Activated T-helper 1 cell treated with anti-CD3 and anti-CD28 coated beads, Interleukin-12 subunit alpha, Interleukin-12 subunit beta, Interleukin-2, Interleukin-4 antibody, amounts not matched to agents 30 ng/mL and 10 ng/mL and 1 ng/mL, durations not matched to agents 14 hours and 24 hours and 36 hours (primary cell): ENCODE data around the gene ARSA. TPM values are rescaled to one million over a fixed set of nuclear protein-coding genes. Genes with fewer than 3 reads are reported as not detected.

Experiments used
- DNase-seq: peaks from one replicate; pipeline ENCODE4 v3.0.0; 2021; ENCODE audit warnings: low spot score
- H3K27ac Mint-ChIP-seq: one replicate; pipeline ENCODE4 v1.8.0; 2021; ENCODE audit warnings: mild to moderate bottlenecking, mixed read lengths
- H3K27me3 Mint-ChIP-seq: one replicate; pipeline ENCODE4 v1.8.0; 2022; ENCODE audit warnings: mild to moderate bottlenecking, moderate library complexity, mixed read lengths; ENCODE audit not compliant: insufficient read depth
- H3K36me3 Mint-ChIP-seq: one replicate; pipeline ENCODE4 v1.8.0; 2021; ENCODE audit warnings: low read depth, mixed read lengths
- H3K4me1 Mint-ChIP-seq: one replicate; pipeline ENCODE4 v1.8.0; 2021; ENCODE audit warnings: low read depth, mixed read lengths
- H3K4me3 Mint-ChIP-seq: one replicate; pipeline ENCODE4 v1.8.0; 2021; ENCODE audit warnings: mild to moderate bottlenecking, moderate library complexity, mixed read lengths
- H3K9me3 Mint-ChIP-seq: one replicate; pipeline ENCODE4 v1.8.0; 2021; ENCODE audit warnings: mixed read lengths
- intact Hi-C: fragments of 100-400 bp; cut with micrococcal nuclease; formaldehyde crosslinking; loops from one replicate; pipeline ENCODE4 v1.15.1; 2024
- total RNA-seq: library from RNA; stranded (reverse); gene quantifications from 2 replicates; pipeline ENCODE4 v1.2.3, GENCODE V29; 2022

Gene ARSA
- total RNA-seq, 1 donor from 2014 or later, result 27.3 TPM

- Mint-ChIP-seq H3K27ac (no peak overlapping the region), H3K4me3 (peak overlapping the region; percentile 52), H3K27me3 (peaks cover 43% of the 10 kb centered on the region), H3K9me3 (no peaks in the 10 kb centered on the region), H3K36me3 (peaks cover 4% of the 10 kb centered on the region), H3K4me1 (no peaks in the 10 kb centered on the region)
- no peak for DNase-seq
- intact Hi-C loops, result no loop called here
These were observed 25.6 kb downstream of the ARSA start for GRCh38 chr22:50602338-50602700.

- Mint-ChIP-seq H3K27me3 (peaks cover 40% of the 10 kb centered on the region), H3K27ac (no peak overlapping the region), H3K4me3 (peak overlapping the region; percentile 52), H3K36me3 (peaks cover 4% of the 10 kb centered on the region), H3K9me3 (no peaks in the 10 kb centered on the region), H3K4me1 (no peaks in the 10 kb centered on the region)
- intact Hi-C loops, result no loop called here
- DNase-seq, result no peak
These were observed 26.1 kb downstream of the ARSA start for GRCh38 chr22:50601669-50602337.

- no peaks in the 10 kb centered on the region for H3K9me3 Mint-ChIP-seq
- H3K36me3 Mint-ChIP-seq, result peaks cover 4% of the 10 kb centered on the region
- H3K27ac Mint-ChIP-seq, result no peak overlapping the region
- no peak for DNase-seq
- H3K27me3 Mint-ChIP-seq, result peaks cover 36% of the 10 kb centered on the region
- intact Hi-C loops, result no loop called here
- H3K4me1 Mint-ChIP-seq, result no peaks in the 10 kb centered on the region
- H3K4me3 Mint-ChIP-seq, result peak overlapping the region; percentile 52
These were observed 26.8 kb downstream of the ARSA start for GRCh38 chr22:50600967-50601668.

DNA sequence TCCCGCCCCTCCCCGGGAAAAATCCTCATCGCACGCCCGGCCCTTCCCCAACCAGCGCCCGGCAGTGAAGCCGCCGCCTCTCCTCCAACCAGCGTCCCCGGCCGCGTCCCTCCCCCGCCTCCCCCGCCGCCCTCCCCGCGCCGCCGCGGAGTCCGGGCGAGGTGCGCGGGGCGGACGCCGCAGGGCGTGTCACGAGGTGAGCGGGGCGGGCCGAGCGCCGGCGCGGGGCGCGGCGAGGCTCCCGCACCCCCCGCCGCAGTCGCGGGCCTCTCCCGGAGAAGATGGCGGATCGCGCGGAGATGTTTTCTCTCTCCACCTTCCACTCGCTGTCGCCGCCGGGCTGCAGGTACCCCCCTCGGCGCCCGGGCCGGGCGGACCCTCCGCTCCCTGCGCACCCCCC lies 27.4 kb downstream of the ARSA start, which contains the start of gene MAPK8IP2:
MAPK8IP2 (plus strand) TSS at position 256 of the 400 bp plus-strand sequence; CDS start at position 282, 26 bp downstream.
- Mint-ChIP-seq H3K27me3 (peaks cover 36% of the 10 kb centered on the region), H3K9me3 (no peaks in the 10 kb centered on the region), H3K36me3 (peaks cover 4% of the 10 kb centered on the region), H3K4me1 (no peaks in the 10 kb centered on the region), H3K4me3 (peak within 1 kb of the TSS; percentile 52), H3K27ac (no peak within 1 kb of the TSS)
- DNase-seq, result no peak
- intact Hi-C loops, result no loop called here

DNA sequence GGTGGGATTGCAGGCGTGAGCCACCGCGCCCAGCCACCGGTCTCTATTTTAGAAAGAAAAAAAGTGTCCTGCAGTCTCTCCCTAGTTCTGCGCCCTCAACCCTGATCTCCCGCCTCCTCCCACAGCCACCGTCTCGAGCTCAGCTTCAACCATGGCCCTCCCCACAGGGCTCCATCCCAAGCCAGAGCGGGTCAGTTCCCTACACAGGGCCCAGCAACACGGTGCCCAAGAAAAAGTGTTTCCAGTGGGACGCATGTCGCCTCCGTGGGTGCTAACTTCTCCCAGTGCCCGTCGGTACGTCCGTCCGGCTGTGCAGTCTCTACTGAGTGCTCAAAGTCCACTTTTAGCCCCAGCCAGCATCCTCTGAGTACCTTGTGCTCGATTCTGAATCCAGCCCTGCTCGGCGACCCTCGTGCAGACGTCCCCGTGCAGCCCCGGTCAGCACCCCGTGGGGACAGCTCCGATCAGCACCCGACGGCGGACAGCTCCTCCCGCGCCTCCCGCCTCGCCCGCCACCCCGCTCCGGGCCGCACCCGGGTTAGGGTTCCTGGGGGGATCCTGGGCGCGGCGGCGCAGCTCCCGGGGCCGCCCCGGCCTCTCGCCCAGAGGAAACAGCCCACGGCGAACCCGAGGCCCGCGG lies 28.0 kb downstream of the ARSA start:
- Mint-ChIP-seq H3K9me3 (no peaks in the 10 kb centered on the region), H3K27ac (no peak overlapping the region), H3K36me3 (peaks cover 4% of the 10 kb centered on the region), H3K4me3 (peak overlapping the region; percentile 25), H3K27me3 (peaks cover 36% of the 10 kb centered on the region), H3K4me1 (no peaks in the 10 kb centered on the region)
- DNase-seq, result peak; percentile 57
- intact Hi-C loops, result no loop called here

GRCh38 chr22:50597097-50597496 lies 30.9 kb downstream of the ARSA start:
- H3K36me3 Mint-ChIP-seq, result peaks cover 4% of the 10 kb centered on the region
- DNase-seq, result no peak
- H3K4me1 Mint-ChIP-seq, result no peaks in the 10 kb centered on the region
- H3K27me3 Mint-ChIP-seq, result peaks cover 23% of the 10 kb centered on the region
- H3K27ac Mint-ChIP-seq, result no peak overlapping the region
- H3K9me3 Mint-ChIP-seq, result no peaks in the 10 kb centered on the region
- no peak overlapping the region for H3K4me3 Mint-ChIP-seq
- intact Hi-C loops, result no loop called here

DNA sequence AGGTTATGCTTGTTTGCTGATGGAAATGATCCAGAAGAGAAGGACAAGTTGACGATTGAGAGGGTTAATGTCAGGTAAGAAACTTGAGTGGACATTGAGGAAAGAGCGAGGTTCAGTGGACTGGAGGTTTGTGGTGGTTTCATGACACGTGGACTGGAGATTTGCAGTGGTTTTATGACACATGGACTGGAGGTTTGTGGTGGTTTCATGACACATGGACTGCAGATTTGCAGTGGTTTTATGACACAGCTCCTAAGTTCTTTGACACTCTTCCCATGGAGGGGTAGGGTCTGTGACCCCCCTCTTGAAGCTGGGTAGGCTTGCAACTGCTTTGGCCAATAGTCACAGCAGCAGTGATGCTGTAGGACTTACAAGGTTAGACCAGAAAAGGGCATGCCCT lies 32.8 kb downstream of the ARSA start:
- H3K9me3 Mint-ChIP-seq, result no peaks in the 10 kb centered on the region
- intact Hi-C loops, result no loop called here
- peaks cover 24% of the 10 kb centered on the region for H3K27me3 Mint-ChIP-seq
- DNase-seq, result no peak
- H3K4me1 Mint-ChIP-seq, result no peaks in the 10 kb centered on the region
- no peak overlapping the region for H3K27ac Mint-ChIP-seq
- no peak overlapping the region for H3K4me3 Mint-ChIP-seq
- peaks cover 4% of the 10 kb centered on the region for H3K36me3 Mint-ChIP-seq

GRCh38 chr22:50587407-50587806 lies 40.5 kb downstream of the ARSA start:
- Mint-ChIP-seq H3K4me1 (peaks cover 7% of the 10 kb centered on the region), H3K9me3 (no peaks in the 10 kb centered on the region), H3K36me3 (no peaks in the 10 kb centered on the region), H3K27me3 (peaks cover 12% of the 10 kb centered on the region), H3K4me3 (no peak overlapping the region), H3K27ac (no peak overlapping the region)
- DNase-seq, result no peak
- intact Hi-C loops, result no loop called here

DNA sequence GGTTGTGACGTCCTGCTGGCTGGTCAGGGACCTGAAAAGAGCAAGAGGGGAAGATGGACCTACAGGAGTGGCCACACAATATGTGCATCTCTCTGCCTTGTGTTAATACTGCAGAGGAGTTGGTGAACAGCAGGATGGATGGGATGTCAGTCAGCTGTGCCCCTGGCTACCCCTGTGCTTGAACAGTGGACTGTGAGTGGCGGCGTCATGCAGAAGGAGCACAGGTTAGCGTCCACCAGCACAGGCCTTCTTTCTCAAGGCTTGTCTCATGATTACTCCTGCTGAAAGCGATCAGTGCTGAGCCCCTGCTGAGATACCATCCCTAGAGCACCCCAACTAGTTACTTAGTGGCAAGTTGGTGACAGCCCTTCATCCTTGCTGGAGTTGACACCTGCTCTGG lies 41.5 kb downstream of the ARSA start:
- intact Hi-C loops, result no loop called here
- no peaks in the 10 kb centered on the region for H3K9me3 Mint-ChIP-seq
- no peak overlapping the region for H3K27ac Mint-ChIP-seq
- H3K4me3 Mint-ChIP-seq, result no peak overlapping the region
- H3K27me3 Mint-ChIP-seq, result peaks cover 12% of the 10 kb centered on the region
- no peaks in the 10 kb centered on the region for H3K36me3 Mint-ChIP-seq
- H3K4me1 Mint-ChIP-seq, result peaks cover 10% of the 10 kb centered on the region
- DNase-seq, result no peak

GRCh38 chr22:50585781-50586180 lies 42.2 kb downstream of the ARSA start:
- no peak for DNase-seq
- Mint-ChIP-seq H3K27ac (no peak overlapping the region), H3K36me3 (no peaks in the 10 kb centered on the region), H3K9me3 (no peaks in the 10 kb centered on the region), H3K27me3 (peaks cover 9% of the 10 kb centered on the region), H3K4me3 (no peak overlapping the region), H3K4me1 (peaks cover 14% of the 10 kb centered on the region)
- intact Hi-C loops, result no loop called here

DNA sequence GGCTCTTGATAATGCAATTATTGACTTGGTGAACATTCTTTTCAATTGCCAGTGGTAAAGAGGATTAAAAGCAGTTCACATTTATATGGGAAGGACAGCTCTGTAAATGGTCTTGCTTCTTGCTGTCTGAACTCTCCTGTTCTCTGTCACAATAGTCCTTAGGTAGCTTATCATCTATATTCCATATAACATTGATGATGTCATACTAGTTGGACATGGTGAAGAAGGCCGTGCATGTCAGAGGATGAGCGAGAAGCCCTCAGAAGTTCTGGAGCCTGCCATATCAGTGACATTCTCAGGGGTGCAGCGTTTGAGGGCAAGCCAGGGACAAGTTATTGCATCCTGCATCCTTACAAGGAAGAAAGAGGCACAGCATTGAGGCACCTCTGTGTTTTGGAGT lies 42.7 kb downstream of the ARSA start:
- Mint-ChIP-seq H3K9me3 (no peaks in the 10 kb centered on the region), H3K4me3 (peak overlapping the region; percentile 44), H3K4me1 (peaks cover 18% of the 10 kb centered on the region), H3K27me3 (peaks cover 5% of the 10 kb centered on the region), H3K36me3 (peaks cover 4% of the 10 kb centered on the region), H3K27ac (no peak overlapping the region)
- no peak for DNase-seq
- intact Hi-C loops, result no loop called here

DNA sequence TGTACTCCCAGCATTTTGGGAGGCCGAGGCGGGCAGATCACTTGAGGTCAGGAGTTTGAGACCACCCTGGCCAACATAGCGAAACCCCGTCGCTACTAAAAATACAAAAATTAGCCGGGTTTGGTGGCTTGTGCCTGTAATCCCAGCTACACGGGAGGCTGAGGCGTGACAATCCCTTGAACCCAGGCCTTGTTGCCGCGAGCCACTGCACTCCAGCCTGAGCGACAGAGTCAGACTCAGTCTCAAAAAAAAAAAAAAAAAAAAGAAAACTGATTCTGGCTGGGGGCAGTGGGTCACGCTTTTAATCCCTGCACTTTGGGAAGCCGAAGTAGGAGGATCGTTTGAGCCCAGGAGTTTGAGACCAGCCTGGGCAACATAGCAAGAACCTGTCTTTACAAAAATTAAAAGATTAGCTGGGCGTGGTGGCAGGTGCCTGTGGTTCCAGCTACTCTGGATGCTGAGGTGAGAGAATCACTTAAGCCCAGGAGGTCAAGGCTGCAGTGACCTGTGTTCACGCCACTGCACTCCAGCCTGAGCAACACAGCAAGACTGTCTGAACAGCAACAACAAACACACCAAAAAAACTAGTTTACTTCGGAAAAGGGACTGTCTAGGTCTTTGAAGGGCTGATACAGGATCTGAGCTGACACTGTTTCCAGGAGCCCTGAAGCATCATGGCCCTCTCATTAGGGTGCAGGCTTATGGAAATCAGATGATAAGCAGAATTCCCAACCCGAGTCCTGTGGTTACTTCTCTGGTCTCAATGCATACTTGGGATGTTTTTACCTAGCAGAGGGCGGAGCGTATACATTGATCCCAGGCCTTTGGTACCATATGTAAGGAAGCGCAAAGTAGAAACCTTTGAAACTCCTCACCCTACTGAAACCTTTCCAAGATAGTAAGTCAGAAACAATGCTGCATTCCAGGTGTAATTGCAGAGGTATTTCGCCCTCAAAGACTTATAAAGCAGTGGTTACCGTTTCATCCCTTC lies 43.6 kb downstream of the ARSA start:
- H3K4me1 Mint-ChIP-seq, result peaks cover 22% of the 10 kb centered on the region
- DNase-seq, result no peak
- H3K9me3 Mint-ChIP-seq, result no peaks in the 10 kb centered on the region
- no peak overlapping the region for H3K27ac Mint-ChIP-seq
- intact Hi-C loops, result no loop called here
- H3K27me3 Mint-ChIP-seq, result no peaks in the 10 kb centered on the region
- H3K4me3 Mint-ChIP-seq, result peak overlapping the region; percentile 94
- H3K36me3 Mint-ChIP-seq, result peaks cover 11% of the 10 kb centered on the region
